Measurements from ENCODE around the gene RNF149. TPM values are rescaled to one million over a fixed set of nuclear protein-coding genes. Genes with fewer than 3 reads are reported as not detected.
"Not testable (repeated sequence)": the region's sequence is repeated elsewhere in the genome, so short reads cannot be mapped to it uniquely, and the experiment has no call there.

RNF149 gene
- total RNA-seq, 1 donor from 2014 or later, result 35.0 TPM

- Mint-ChIP-seq H3K36me3 (no peaks in the 10 kb centered on the region), H3K9me3 (no peaks in the 10 kb centered on the region), H3K4me1 (peaks cover 6% of the 10 kb centered on the region), H3K27ac (no peak overlapping the region), H3K4me3 (no peak overlapping the region), H3K27me3 (ENCODE audit: insufficient read depth, low read depth) (no peaks in the 10 kb centered on the region)
- Histone ChIP-seq H3K27ac (no peak overlapping the region), H3K4me2 (no peak overlapping the region), H3K79me2 (ENCODE audit: low read depth) (no peaks in the 10 kb centered on the region), H3K9ac (no peak overlapping the region), H4K20me1 (ENCODE audit: low read depth) (no peaks in the 10 kb centered on the region), H3K4me3 (no peak overlapping the region), H3K36me3 (no peaks in the 10 kb centered on the region), H3K9me3 (ENCODE audit: low read depth) (no peaks in the 10 kb centered on the region), H3F3A (ENCODE audit: low read depth) (no peaks in the 10 kb centered on the region), H3K27me3 (no peaks in the 10 kb centered on the region), H2AFZ (replicated peaks) (no peak overlapping the region), H3K4me1 (no peaks in the 10 kb centered on the region)
- DNase-seq (ENCODE audit: low spot score), result no peak
- TF ChIP-seq EZH2phosphoT487 (IDR thresholded peaks at IDR 0.05), result no peak
- no peak for TF ChIP-seq CTCF (IDR thresholded peaks at IDR 0.05)
- TF ChIP-seq EZH2 (IDR thresholded peaks at IDR 0.05), result no peak
Observed at GRCh38 chr2:101238930-101239759, 69.4 kb downstream of the RNF149 start.

DNA sequence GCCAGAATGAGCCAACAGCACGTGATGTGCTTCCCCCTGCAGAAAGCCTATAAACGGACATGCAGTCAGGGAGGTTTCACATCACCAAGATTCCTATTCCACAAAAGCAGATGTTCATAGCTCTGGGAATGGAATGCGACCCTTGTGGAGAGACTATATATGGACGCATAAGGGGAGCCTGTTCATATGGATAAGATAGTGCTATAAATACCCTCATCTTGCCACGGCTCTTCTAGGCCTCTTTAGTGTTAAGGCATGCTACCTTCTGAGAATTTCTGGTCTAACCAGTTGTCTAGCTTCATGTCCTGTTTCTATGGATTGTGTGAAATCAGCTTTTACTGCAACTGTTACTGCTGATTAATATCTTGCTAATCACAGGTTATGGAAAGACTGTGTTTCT lies 70.6 kb downstream of the RNF149 start:
- H3K27me3 ChIP-seq; H3K27ac Mint-ChIP-seq; H3K9me3 ChIP-seq (ENCODE audit: low read depth); H3K27me3 Mint-ChIP-seq (ENCODE audit: insufficient read depth, low read depth); H3K36me3 ChIP-seq; H3K4me3 ChIP-seq; H4K20me1 ChIP-seq (ENCODE audit: low read depth); H3K4me1 Mint-ChIP-seq; H3K79me2 ChIP-seq (ENCODE audit: low read depth); H3K27ac ChIP-seq; H3K9ac ChIP-seq; DNase-seq (ENCODE audit: low spot score); H3K4me3 Mint-ChIP-seq; H3K4me2 ChIP-seq; H2AFZ ChIP-seq (replicated peaks); H3K4me1 ChIP-seq; H3K9me3 Mint-ChIP-seq; H3K36me3 Mint-ChIP-seq; H3F3A ChIP-seq (ENCODE audit: low read depth): not testable (repeated sequence)

GRCh38 chr2:101235956-101236355 lies 72.5 kb downstream of the RNF149 start:
- not testable (repeated sequence) for H3K79me2 ChIP-seq (ENCODE audit: low read depth); H3K27ac Mint-ChIP-seq; H3K4me3 Mint-ChIP-seq; H2AFZ ChIP-seq (replicated peaks); H3F3A ChIP-seq (ENCODE audit: low read depth); H3K4me3 ChIP-seq; DNase-seq (ENCODE audit: low spot score); H3K27me3 Mint-ChIP-seq (ENCODE audit: insufficient read depth, low read depth); H3K27me3 ChIP-seq; H3K9me3 ChIP-seq (ENCODE audit: low read depth); H3K4me2 ChIP-seq; H4K20me1 ChIP-seq (ENCODE audit: low read depth); H3K36me3 Mint-ChIP-seq; H3K36me3 ChIP-seq; H3K27ac ChIP-seq; H3K9ac ChIP-seq; H3K9me3 Mint-ChIP-seq; H3K4me1 Mint-ChIP-seq; H3K4me1 ChIP-seq

DNA sequence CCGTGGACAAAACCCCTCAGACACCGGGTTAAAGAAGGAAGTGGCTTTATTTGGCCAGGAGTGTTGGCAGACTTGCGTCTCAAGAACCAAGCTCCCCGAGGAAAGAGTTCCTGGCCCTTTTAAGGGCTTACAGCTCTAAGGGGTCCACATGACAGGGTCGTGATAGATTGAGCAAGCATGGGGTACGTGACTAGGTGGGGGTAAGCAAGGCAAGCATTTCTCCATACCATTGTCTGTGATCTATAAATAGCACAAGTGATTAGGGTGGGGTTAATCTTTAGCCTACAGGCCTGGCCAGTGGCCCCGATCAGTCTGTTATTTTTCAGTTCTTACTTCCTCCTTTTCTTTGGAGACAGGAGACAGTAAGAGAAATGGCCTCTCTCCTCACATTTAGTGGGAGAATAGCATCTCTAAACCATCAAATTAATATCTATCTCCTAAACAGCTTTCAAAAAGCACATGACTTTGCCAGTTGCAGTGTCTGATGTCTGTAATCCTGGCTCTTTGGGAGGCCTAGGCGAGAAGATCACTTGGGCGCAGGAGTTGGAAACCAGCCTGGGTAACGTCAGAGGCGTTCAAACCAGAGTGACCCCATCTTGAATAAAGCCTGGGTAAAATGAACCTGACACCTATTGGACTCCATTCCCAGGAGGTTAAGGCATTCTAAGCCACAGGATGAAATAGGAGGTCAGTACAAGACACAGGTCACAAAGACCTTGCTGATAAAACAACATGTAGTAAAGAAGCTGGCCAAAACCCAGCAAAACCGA lies 74.1 kb downstream of the RNF149 start:
- Histone ChIP-seq H3K4me1 (no peaks in the 10 kb centered on the region), H3K27ac (no peak overlapping the region), H3K9ac (no peak overlapping the region), H4K20me1 (ENCODE audit: low read depth) (no peaks in the 10 kb centered on the region), H2AFZ (replicated peaks) (no peak overlapping the region), H3F3A (ENCODE audit: low read depth) (no peaks in the 10 kb centered on the region), H3K79me2 (ENCODE audit: low read depth) (no peaks in the 10 kb centered on the region), H3K36me3 (no peaks in the 10 kb centered on the region), H3K4me2 (no peak overlapping the region), H3K9me3 (ENCODE audit: low read depth) (no peaks in the 10 kb centered on the region), H3K27me3 (no peaks in the 10 kb centered on the region), H3K4me3 (no peak overlapping the region)
- H3K4me1 Mint-ChIP-seq, result no peaks in the 10 kb centered on the region
- no peak overlapping the region for H3K27ac Mint-ChIP-seq
- DNase-seq (ENCODE audit: low spot score), result no peak
- no peak overlapping the region for H3K4me3 Mint-ChIP-seq
- H3K36me3 Mint-ChIP-seq, result no peaks in the 10 kb centered on the region
- no peaks in the 10 kb centered on the region for H3K9me3 Mint-ChIP-seq
- TF ChIP-seq EZH2 (IDR thresholded peaks at IDR 0.05) (no peak), EZH2phosphoT487 (IDR thresholded peaks at IDR 0.05) (no peak), CTCF (IDR thresholded peaks at IDR 0.05) (no peak)
- no peaks in the 10 kb centered on the region for H3K27me3 Mint-ChIP-seq (ENCODE audit: insufficient read depth, low read depth)
